HG03135 (cell line): ENCODE measurements around the gene TTYH1.

Experiments used
- ATAC-seq: cut with Tn5 transposase; IDR thresholded peaks from one replicate; pipeline ENCODE4 v1.9.1; 2021; ENCODE audit warnings: mild to moderate bottlenecking, moderate library complexity; ENCODE audit not compliant: unreplicated experiment

Gene TTYH1

GRCh38 chr19:54391589-54392061 lies 23.6 kb upstream of the TTYH1 start:
- no peak for ATAC-seq

GRCh38 chr19:54392105-54392504 lies 23.2 kb upstream of the TTYH1 start:
- no peak for ATAC-seq

GRCh38 chr19:54393381-54393780 lies 21.9 kb upstream of the TTYH1 start:
- no peak for ATAC-seq

GRCh38 chr19:54395685-54396084 lies 19.6 kb upstream of the TTYH1 start:
- ATAC-seq = no peak

GRCh38 chr19:54399189-54399588 lies 16.1 kb upstream of the TTYH1 start:
- no peak for ATAC-seq

- no peak for ATAC-seq
These were observed 14.4 kb upstream of the TTYH1 start for GRCh38 chr19:54400913-54401312.

- ATAC-seq = no peak
These were observed 12.2 kb upstream of the TTYH1 start for GRCh38 chr19:54403054-54403453.

GRCh38 chr19:54405628-54406027 lies 9.6 kb upstream of the TTYH1 start:
- no peak for ATAC-seq

- no peak for ATAC-seq
These were observed 7.5 kb upstream of the TTYH1 start for GRCh38 chr19:54407780-54408179.

GRCh38 chr19:54408456-54409026 lies 6.7 kb upstream of the TTYH1 start:
- no peak for ATAC-seq

- no peak for ATAC-seq
These were observed 4.2 kb upstream of the TTYH1 start for GRCh38 chr19:54411033-54411432.

GRCh38 chr19:54412877-54413276 lies 2.4 kb upstream of the TTYH1 start:
- no peak for ATAC-seq

GRCh38 chr19:54414156-54414555 lies 1.1 kb upstream of the TTYH1 start:
- no peak for ATAC-seq

GRCh38 chr19:54415901-54416673 lies 823 bp downstream of the TTYH1 start:
- ATAC-seq = no peak

- no peak for ATAC-seq
These were observed 1.6 kb downstream of the TTYH1 start for GRCh38 chr19:54416695-54417491.

- no peak for ATAC-seq
These were observed 3.0 kb downstream of the TTYH1 start for GRCh38 chr19:54418030-54418929.

GRCh38 chr19:54418930-54419800 lies 3.9 kb downstream of the TTYH1 start:
- ATAC-seq = no peak

GRCh38 chr19:54420068-54420382 lies 4.8 kb downstream of the TTYH1 start:
- ATAC-seq = no peak

GRCh38 chr19:54420383-54421168 lies 5.3 kb downstream of the TTYH1 start:
- ATAC-seq = no peak
